ENCODE results near the gene ADNP.

The ADNP gene

DNA sequence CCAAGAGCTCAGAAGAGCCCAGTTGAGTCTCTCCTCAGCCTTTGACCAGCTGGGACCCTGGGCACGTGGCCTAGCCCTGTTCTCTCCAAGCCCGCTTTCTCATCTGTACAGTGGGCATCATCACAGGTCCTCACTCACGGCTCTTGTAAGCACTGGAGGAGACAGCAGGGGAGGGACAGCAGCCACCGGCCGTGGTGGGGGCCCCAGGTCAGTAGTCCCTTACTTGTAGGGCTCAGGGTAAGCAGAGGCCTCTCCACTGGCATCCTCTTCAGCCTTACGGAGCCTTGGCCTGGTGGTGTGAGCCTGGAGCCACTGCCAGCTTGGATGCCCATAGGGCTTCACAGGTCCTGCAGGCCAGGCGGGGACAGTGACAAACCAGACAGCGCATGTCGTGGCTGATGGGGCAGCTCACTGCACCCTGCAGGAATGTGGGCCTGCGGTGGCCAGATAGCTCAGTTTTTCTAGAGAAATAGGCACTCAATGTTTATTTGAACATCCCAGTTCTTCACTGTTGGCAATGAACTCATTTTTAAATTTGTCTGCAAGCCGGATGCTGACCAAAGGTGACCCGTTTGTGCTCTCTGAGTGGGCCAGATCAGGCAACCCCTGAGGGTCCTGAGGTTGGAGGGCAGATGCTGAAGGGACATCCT is 65.1 kb downstream of the ADNP start:
- peaks cover 5% of the 10 kb centered on the region; the same call in 1 of the 2 replicates for H4K20me1 ChIP-seq
- no peak for TF ChIP-seq Cebpa-rat (IDR thresholded peaks at IDR 0.05)

GRCh38 chr20:50865591-50865990 is 65.6 kb downstream of the ADNP start:
- Histone ChIP-seq H3K4me3 (no peak overlapping the region), H3K27me3 (no peaks in the 10 kb centered on the region), H3K36me3 (peaks cover 85% of the 10 kb centered on the region), H3K9ac (no peak overlapping the region), H3K4me1 (peaks cover 35% of the 10 kb centered on the region), H3K9me3 (no peaks in the 10 kb centered on the region), H3K4me2 (no peak overlapping the region), H3K27ac (peak overlapping the region; percentile 23), H4K20me1 (peaks cover 5% of the 10 kb centered on the region; the same call in 1 of the 2 replicates)
- TF ChIP-seq Cebpa-rat (IDR thresholded peaks at IDR 0.05), result no peak

More for the DNA sequence above, 65.1 kb downstream of the ADNP start:
- Histone ChIP-seq H3K9ac (no peak overlapping the region), H3K9me3 (no peaks in the 10 kb centered on the region), H3K27me3 (no peaks in the 10 kb centered on the region), H3K4me1 (peaks cover 35% of the 10 kb centered on the region), H3K4me2 (no peak overlapping the region), H3K36me3 (peaks cover 79% of the 10 kb centered on the region), H3K4me3 (no peak overlapping the region), H3K27ac (peak overlapping the region; percentile 23)

GRCh38 chr20:50865114-50865513 is 66.1 kb downstream of the ADNP start:
- Histone ChIP-seq H3K4me3 (no peak overlapping the region), H3K27me3 (no peaks in the 10 kb centered on the region), H3K4me2 (no peak overlapping the region), H3K9me3 (no peaks in the 10 kb centered on the region), H3K27ac (peak overlapping the region; percentile 23), H3K4me1 (peaks cover 35% of the 10 kb centered on the region), H3K9ac (no peak overlapping the region), H3K36me3 (peaks cover 86% of the 10 kb centered on the region), H4K20me1 (peaks cover 9% of the 10 kb centered on the region; the same call in 1 of the 2 replicates)
- no peak for TF ChIP-seq Cebpa-rat (IDR thresholded peaks at IDR 0.05)

DNA sequence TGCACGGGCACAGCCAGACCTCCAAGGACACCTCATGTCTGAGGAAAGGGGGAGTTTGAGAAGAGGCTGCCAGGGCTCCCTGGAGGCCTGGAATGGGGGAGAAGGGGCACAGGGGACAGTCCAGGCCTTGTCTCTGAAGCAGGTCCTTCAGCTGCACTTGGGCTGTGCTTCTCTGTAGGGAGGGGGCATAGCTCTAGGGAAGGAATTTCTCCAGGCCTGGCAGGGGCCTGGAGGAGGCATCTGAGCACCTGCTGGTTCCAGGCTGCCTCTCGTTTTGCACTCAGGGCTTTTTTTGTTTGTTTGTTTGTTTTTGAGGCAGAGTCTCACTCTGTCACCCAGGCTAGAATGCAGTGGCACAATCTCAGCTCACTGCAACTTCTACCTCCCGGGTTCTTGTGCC is 68.7 kb downstream of the ADNP start:
- Histone ChIP-seq H3K27me3 (no peaks in the 10 kb centered on the region), H3K27ac (peak overlapping the region; percentile 38; the same call in 1 of the 2 replicates), H3K4me2 (no peak overlapping the region), H3K36me3 (peaks cover 72% of the 10 kb centered on the region), H3K9me3 (no peaks in the 10 kb centered on the region), H3K9ac (no peak overlapping the region), H4K20me1 (peaks cover 32% of the 10 kb centered on the region), H3K4me3 (no peak overlapping the region), H3K4me1 (peaks cover 39% of the 10 kb centered on the region)
- no peak for TF ChIP-seq Cebpa-rat (IDR thresholded peaks at IDR 0.05)

- Histone ChIP-seq H3K4me3 (no peak overlapping the region), H3K36me3 (peaks cover 68% of the 10 kb centered on the region), H3K4me1 (peaks cover 40% of the 10 kb centered on the region), H3K27ac (no peak overlapping the region), H3K27me3 (no peaks in the 10 kb centered on the region), H4K20me1 (peaks cover 46% of the 10 kb centered on the region), H3K9me3 (no peaks in the 10 kb centered on the region), H3K9ac (no peak overlapping the region), H3K4me2 (peak overlapping the region; percentile 71)
- no peak for TF ChIP-seq Cebpa-rat (IDR thresholded peaks at IDR 0.05)
Measured at GRCh38 chr20:50861012-50861411, 70.2 kb downstream of the ADNP start.

GRCh38 chr20:50859161-50859560 is 72.1 kb downstream of the ADNP start:
- peak overlapping the region; percentile 67 for H3K27ac ChIP-seq
- no peak for TF ChIP-seq Cebpa-rat (IDR thresholded peaks at IDR 0.05)
- no peak overlapping the region for H3K4me3 ChIP-seq
- no peaks in the 10 kb centered on the region for H3K9me3 ChIP-seq
- H3K36me3 ChIP-seq, result peaks cover 68% of the 10 kb centered on the region
- no peaks in the 10 kb centered on the region for H3K27me3 ChIP-seq
- peak overlapping the region; percentile 71 for H3K4me2 ChIP-seq
- no peak overlapping the region for H3K9ac ChIP-seq
- H4K20me1 ChIP-seq, result peaks cover 64% of the 10 kb centered on the region
- peaks cover 40% of the 10 kb centered on the region for H3K4me1 ChIP-seq

GRCh38 chr20:50858525-50858924 is 72.7 kb downstream of the ADNP start:
- TF ChIP-seq Cebpa-rat (IDR thresholded peaks at IDR 0.05), result no peak
- Histone ChIP-seq H3K27ac (no peak overlapping the region), H3K9ac (no peak overlapping the region), H3K9me3 (no peaks in the 10 kb centered on the region), H3K4me2 (peak overlapping the region; percentile 71), H3K27me3 (no peaks in the 10 kb centered on the region), H4K20me1 (peaks cover 64% of the 10 kb centered on the region), H3K4me3 (no peak overlapping the region), H3K4me1 (peaks cover 40% of the 10 kb centered on the region), H3K36me3 (peaks cover 68% of the 10 kb centered on the region)

DNA sequence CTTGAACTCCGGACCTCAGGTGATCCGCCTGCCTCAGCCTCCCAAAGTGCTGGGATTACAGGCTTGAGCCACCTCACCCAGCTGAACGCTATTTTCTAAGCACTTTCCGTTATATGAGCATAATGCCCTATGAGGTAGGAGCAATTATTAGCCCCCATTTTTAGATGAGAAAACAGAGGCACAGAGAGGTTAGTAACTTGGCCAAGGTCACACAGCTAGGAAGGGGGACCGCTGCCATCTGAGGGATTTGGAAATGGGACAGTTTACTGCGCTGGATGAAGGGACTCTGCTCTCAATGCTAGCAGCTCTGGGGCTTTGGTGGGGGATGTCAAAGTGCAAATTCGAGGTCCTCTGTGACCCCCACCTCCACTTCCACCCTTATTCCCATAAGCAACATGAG is 73.9 kb downstream of the ADNP start:
- no peak for TF ChIP-seq Cebpa-rat (IDR thresholded peaks at IDR 0.05)
- Histone ChIP-seq H3K4me3 (no peak overlapping the region), H3K27me3 (no peaks in the 10 kb centered on the region), H3K27ac (no peak overlapping the region), H3K4me1 (peaks cover 40% of the 10 kb centered on the region), H3K9ac (no peak overlapping the region), H4K20me1 (peaks cover 60% of the 10 kb centered on the region), H3K4me2 (no peak overlapping the region), H3K9me3 (no peaks in the 10 kb centered on the region), H3K36me3 (peaks cover 68% of the 10 kb centered on the region)

GRCh38 chr20:50856475-50857041 is 74.7 kb downstream of the ADNP start:
- Histone ChIP-seq H3K27me3 (no peaks in the 10 kb centered on the region), H3K36me3 (peaks cover 70% of the 10 kb centered on the region), H3K4me1 (peaks cover 47% of the 10 kb centered on the region), H3K4me3 (no peak overlapping the region), H3K9me3 (no peaks in the 10 kb centered on the region), H3K9ac (no peak overlapping the region), H4K20me1 (peaks cover 58% of the 10 kb centered on the region), H3K4me2 (no peak overlapping the region), H3K27ac (no peak overlapping the region)
- TF ChIP-seq Cebpa-rat (IDR thresholded peaks at IDR 0.05), result no peak

All from BLaER1 (cell line).